RKO (cell line): ENCODE results near the gene GAB3.
"Not testable (repeated sequence)": the region's sequence is repeated elsewhere in the genome, so short reads cannot be mapped to it uniquely, and the experiment has no call there.

Experiments
- DNase-seq: peaks from one replicate; pipeline ENCODE4 v3.0.0-alpha.2; 2016; ENCODE audit warnings: low spot score

Gene GAB3

GRCh38 chrX:154720067-154720466 lies 30.8 kb downstream of the GAB3 start:
- no peak for DNase-seq

- no peak for DNase-seq
Observed at GRCh38 chrX:154719132-154719675, 31.7 kb downstream of the GAB3 start.

GRCh38 chrX:154718616-154719015 lies 32.3 kb downstream of the GAB3 start:
- no peak for DNase-seq

- DNase-seq: no peak
Observed at GRCh38 chrX:154717824-154718223, 33.1 kb downstream of the GAB3 start.

GRCh38 chrX:154715825-154716224 lies 35.1 kb downstream of the GAB3 start:
- DNase-seq: no peak

GRCh38 chrX:154714925-154715324 lies 36.0 kb downstream of the GAB3 start:
- DNase-seq: peak; percentile 47

- DNase-seq: peak; percentile 49
Observed at GRCh38 chrX:154712781-154713740, 37.8 kb downstream of the GAB3 start.

- DNase-seq: no peak
Observed at GRCh38 chrX:154711264-154711663, 39.6 kb downstream of the GAB3 start.

- no peak for DNase-seq
Observed at GRCh38 chrX:154710309-154710708, 40.6 kb downstream of the GAB3 start.

GRCh38 chrX:154698630-154699248 lies 52.1 kb downstream of the GAB3 start:
- DNase-seq: no peak

GRCh38 chrX:154696676-154697045 lies 54.2 kb downstream of the GAB3 start:
- DNase-seq: no peak

GRCh38 chrX:154695911-154696675 lies 54.8 kb downstream of the GAB3 start:
- DNase-seq: peak; percentile 72

- DNase-seq: no peak
Observed at GRCh38 chrX:154693394-154693793, 57.5 kb downstream of the GAB3 start.

GRCh38 chrX:154690438-154690837 lies 60.4 kb downstream of the GAB3 start:
- DNase-seq: not testable (repeated sequence)

- not testable (repeated sequence) for DNase-seq
Observed at GRCh38 chrX:154672084-154672483, 78.8 kb downstream of the GAB3 start.

GRCh38 chrX:154670848-154671247 lies 80.0 kb downstream of the GAB3 start:
- DNase-seq: not testable (repeated sequence)

GRCh38 chrX:154661899-154662298 lies 89.0 kb downstream of the GAB3 start:
- DNase-seq: no peak

- no peak for DNase-seq
Observed at GRCh38 chrX:154661170-154661569, 89.7 kb downstream of the GAB3 start.

GRCh38 chrX:154660541-154660940 lies 90.3 kb downstream of the GAB3 start:
- no peak for DNase-seq

- DNase-seq: no peak
Observed at GRCh38 chrX:154658957-154659356, 91.9 kb downstream of the GAB3 start.

- no peak for DNase-seq
Observed at GRCh38 chrX:154658187-154658586, 92.7 kb downstream of the GAB3 start.

GRCh38 chrX:154657226-154657805 lies 93.6 kb downstream of the GAB3 start:
- no peak for DNase-seq
